Neural cell (in vitro differentiated cells): ENCODE results near the gene FASTKD2.

Experiments used
- POLR2AphosphoS5 ChIP-seq: IDR thresholded peaks from 2 replicates; pipeline ENCODE4 v1.6.1; 2012
- TF ChIP-seq, protein P1 (sequence below): fragments of 450-650 bp; IDR thresholded peaks from 2 replicates; pipeline ENCODE4 v1.5.1; 2014; ENCODE audit warnings: antibody characterized with exemption, mild to moderate bottlenecking, moderate library complexity; ENCODE audit not compliant: poor library complexity, severe bottlenecking

DNA sequence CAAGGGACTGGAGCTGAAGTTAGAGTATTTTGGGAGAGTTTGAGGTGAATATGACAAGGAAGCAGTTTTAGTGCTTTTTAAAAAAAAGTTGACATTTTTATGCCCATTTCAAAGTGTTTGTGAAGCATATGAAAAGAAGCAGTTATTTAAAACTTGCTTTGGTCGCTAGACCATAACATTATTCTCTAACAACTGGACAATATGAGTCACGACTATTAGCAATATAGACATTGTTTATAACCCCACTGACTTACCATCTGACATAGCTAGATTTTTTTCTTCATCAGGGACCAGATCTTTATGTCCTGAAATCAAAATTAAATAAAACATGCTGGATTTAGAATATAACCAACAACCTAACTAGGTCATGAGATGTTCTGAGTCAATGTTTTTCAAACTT, 24.6 kb upstream of the FASTKD2 start:
- no peak for TF ChIP-seq POLR2AphosphoS5
- TF ChIP-seq, protein P1, sequence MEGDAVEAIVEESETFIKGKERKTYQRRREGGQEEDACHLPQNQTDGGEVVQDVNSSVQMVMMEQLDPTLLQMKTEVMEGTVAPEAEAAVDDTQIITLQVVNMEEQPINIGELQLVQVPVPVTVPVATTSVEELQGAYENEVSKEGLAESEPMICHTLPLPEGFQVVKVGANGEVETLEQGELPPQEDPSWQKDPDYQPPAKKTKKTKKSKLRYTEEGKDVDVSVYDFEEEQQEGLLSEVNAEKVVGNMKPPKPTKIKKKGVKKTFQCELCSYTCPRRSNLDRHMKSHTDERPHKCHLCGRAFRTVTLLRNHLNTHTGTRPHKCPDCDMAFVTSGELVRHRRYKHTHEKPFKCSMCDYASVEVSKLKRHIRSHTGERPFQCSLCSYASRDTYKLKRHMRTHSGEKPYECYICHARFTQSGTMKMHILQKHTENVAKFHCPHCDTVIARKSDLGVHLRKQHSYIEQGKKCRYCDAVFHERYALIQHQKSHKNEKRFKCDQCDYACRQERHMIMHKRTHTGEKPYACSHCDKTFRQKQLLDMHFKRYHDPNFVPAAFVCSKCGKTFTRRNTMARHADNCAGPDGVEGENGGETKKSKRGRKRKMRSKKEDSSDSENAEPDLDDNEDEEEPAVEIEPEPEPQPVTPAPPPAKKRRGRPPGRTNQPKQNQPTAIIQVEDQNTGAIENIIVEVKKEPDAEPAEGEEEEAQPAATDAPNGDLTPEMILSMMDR, result no peak
